HG03175 (cell line): ENCODE results near the gene EBLN2.

Experiments used
- ATAC-seq: cut with Tn5 transposase; IDR thresholded peaks from one replicate; pipeline ENCODE4 v1.9.1; 2021; ENCODE audit warnings: mild to moderate bottlenecking, moderate library complexity; ENCODE audit not compliant: unreplicated experiment

EBLN2 gene

DNA sequence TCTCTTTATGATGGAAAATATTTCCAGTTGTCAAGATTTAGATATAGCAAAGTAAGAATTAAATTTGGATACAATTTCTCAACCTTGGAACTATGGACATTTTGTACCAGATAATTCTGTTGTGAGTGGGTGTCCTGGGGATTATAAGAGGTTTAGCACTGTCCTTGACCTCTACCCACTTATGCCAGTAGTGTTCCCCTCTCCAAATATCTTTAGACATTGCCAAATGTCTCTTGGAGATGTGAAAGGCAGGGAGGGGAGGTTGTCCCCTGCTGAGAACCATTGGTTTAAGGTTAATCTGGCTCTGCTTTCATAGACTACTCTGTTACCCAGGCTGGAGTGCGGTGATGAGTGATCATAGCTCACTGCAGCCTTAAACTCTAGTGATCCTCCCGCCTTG is at the start of gene EBLN2:
Gene EBLN2, plus strand, starts transcription at position 244 of the 400 bp plus-strand sequence. CDS start 423 bp downstream, outside the sequence.
- no peak for ATAC-seq

DNA sequence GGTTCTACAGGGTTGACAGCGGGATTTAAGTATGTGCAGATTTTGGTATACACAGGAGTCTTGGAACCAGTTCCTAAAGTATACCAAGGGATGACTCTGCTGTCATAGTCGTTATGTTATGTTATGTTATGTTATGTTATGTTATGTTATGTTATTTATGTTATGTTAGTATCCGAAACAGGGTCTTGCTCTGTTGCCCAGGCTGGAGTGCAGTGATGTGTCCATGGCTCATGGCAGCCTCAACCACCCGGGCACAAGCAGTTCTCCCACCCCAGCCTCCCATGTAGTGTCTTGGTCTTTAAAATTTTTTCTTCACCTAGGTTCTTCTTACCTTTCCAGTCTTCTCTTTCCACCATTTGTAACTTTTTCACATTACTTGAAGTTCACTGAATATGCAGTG is 43.2 kb upstream of the EBLN2 start:
- ATAC-seq: no peak

DNA sequence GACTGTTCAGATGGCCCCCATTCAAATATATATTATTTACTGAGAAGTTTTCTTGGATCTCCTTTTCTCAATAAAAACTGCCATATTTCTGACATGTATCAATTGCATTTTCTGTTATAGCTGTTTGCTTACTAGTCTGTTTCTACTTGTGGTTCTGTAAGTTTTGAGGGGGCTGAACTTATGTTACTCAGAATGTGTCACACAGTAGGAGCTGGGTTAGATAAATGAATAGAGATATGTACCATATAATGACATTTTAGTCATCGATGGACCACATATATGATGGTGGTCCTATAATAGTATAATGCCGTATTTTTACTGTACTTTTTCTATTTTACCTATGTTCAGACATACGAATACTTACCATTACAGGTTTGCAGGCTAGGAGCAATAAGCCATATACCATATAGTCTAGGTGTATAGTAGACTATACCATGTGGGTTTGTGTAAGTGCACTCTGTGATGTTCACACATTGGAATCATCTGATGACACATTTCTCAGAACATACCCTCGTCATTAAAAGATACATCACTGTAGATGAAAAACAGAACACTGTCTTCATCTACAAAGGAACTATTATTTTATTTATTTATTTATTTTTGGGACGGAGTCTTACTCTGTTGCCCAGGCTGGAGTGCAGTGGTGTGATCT is 42.5 kb upstream of the EBLN2 start:
- ATAC-seq: no peak

DNA sequence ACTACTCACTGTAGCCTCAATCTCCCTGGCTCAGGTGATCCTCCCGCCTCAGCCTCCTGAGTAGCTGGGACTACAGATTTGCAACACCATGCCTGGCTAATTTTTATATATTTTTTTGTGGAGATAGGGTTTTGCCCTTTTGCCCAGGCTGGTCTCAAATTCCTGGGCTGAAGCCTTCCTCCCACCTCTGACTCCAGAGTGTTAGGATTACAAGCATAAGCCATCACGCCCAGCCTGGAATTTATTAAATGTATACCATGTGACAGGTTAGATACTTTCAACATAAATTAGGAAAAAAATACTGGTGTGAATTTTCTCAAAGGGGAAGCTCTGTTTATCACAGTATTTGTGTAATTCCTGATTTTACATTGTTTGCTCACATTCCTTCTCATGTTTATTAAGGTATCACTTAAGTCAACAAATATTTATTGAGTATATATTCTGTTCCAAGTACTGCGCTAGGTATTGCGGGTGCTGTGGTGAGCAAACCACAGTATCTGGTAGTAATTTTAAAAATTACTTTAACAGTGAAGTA is 40.1 kb upstream of the EBLN2 start:
- ATAC-seq: no peak

DNA sequence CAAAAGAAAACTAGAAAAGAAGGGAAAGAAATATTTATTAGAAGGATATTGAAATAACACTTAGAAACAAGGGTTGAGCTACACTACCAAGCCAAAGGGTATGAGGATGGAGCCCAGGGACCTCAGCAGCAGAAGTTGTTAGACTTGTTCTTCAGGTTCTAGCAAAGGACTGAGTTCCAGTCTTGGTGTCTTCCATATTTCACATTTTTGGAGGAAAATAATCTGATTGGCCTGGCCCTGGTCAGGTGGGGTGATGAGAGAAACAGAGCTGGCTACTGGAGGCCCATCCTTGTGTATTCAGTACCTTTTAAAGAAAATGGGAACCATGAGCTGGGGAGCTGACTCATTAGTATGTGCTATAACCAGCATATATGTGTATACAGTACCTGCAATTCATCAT is 36.6 kb upstream of the EBLN2 start:
- ATAC-seq: no peak

DNA sequence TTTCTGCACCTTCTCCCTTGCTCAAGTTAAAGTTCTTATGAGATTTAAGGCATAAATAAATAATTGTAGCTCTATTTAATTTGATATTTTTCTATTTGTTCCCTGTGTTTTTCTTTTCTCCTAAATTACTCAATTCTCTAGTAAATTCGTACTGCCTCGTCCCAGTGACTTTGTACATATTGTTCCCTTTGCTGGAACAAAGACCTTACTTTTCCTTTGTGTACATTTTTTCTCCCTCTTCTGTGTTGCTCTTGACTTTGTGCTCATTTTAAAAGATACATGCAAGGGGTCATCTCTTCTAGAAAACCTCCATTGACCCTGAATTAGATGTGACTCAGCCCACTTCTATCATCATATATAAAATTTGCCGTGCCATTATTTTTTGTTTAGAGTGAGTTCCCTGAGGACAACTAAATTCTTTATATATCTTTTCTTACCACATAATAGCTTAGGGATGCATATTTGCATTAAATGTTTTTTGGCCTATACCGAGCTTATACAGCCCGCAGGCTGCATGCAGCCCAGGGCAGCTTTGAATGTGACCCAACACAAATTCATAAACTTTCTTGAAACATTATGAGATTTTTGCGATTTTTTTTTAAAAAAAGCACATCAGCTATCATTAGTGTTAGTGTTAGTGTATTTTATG is 35.2 kb upstream of the EBLN2 start:
- no peak for ATAC-seq

DNA sequence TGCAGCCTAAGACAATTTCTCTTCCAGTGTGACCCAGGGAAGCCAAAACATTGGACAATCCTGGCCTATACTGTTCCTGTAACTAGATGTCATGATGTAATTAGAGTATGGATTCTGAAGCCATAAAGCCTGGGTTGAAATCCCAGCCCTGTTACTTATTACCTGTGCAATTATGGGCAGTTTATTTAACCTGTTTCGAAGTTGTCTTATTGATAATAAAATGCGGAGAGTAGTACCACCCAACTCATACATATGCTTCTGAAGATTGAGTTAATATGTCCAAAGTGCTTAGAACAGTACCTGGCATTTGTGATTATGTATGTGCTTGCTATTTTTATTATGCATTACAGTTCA is 34.7 kb upstream of the EBLN2 start:
- no peak for ATAC-seq

DNA sequence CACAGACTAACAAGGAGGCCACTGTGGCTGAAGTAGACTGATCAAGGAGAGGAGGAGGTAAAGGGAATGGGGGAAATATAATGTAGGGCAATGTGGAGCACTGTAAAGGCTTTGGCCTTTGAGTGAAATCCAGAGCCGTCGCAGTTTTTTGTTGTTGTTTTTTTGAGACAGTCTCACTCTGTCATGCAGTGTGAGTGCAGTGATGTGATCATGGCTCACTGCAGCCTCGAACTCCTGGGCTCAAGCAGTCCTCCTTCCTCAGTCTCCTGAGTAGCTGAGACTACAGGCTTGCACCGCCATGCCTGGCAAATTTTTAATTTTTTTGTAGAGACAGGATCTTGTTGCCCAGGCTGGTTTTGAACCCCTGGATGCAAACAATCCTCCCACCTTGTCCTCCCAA is 32.7 kb upstream of the EBLN2 start:
- no peak for ATAC-seq

DNA sequence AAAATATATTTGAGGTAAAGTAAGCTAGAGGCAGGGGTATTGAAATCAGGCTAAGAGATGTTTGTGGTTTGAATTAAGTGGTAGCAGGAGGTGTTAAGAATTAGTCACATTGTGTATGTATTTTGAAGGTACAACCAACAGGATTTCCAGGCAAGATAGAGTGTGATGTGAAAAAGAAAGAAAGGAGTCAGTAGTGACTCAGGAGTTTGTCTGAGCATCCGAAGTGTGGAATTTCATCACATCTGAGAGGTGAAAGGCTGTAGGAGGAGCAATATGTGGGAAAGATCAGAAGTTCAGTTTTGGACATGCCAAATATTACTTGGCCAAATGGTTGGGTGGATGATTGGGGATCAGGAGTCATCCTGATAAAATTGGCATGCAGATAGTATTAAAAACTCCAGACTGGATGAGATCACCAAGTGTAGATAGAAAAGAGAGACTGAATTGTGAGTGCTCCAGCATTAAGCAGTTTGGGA is 32.1 kb upstream of the EBLN2 start:
- no peak for ATAC-seq

DNA sequence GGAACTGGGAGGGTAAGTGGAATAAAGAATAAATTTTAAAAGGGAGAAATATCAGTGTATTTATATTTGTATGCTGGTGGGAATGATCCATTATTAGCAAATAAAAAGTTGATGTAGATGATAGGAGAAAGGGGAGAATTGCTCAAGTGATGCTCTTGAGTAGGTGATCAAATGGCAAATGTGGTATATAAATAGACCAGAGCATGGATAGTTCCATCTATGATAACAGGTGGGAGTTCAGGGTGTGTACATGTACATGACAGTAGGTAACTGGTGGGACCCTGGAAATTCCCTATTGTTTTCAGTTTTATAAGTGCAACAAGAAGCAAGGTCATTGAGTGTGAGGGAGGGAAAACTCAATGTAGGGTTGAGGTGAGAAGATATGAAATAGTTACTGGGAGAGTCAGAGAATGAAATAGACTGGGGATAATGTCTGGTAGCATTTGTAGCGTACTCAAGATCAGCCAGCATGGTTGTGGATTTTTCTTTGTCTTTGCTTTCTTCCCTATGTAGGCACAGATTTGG is 31.3 kb upstream of the EBLN2 start:
- no peak for ATAC-seq

DNA sequence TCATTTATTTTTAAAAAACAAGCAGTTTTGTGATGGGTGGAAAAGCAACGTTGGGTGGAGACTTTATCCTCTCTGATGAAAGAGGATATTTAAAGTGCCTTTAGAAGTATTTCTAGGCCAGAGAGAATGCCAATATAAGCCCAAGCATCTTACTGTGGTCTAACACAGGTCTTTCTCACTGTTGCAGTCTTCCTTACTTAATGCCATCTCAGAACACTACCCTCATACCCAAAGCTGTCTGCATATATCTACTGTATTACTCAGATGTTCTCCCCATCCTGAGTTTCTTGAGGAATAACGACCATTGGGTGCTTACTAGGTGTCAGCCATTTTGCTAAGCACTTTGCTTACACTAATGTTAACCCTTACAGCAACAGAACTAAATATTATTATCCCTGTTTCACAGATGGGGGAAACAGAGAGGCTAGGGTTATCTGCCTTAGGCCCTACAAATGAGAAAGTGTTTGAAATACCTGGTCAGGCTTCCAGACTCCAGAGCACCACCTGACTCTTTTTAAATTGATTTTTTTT is 29.8 kb upstream of the EBLN2 start:
- no peak for ATAC-seq

DNA sequence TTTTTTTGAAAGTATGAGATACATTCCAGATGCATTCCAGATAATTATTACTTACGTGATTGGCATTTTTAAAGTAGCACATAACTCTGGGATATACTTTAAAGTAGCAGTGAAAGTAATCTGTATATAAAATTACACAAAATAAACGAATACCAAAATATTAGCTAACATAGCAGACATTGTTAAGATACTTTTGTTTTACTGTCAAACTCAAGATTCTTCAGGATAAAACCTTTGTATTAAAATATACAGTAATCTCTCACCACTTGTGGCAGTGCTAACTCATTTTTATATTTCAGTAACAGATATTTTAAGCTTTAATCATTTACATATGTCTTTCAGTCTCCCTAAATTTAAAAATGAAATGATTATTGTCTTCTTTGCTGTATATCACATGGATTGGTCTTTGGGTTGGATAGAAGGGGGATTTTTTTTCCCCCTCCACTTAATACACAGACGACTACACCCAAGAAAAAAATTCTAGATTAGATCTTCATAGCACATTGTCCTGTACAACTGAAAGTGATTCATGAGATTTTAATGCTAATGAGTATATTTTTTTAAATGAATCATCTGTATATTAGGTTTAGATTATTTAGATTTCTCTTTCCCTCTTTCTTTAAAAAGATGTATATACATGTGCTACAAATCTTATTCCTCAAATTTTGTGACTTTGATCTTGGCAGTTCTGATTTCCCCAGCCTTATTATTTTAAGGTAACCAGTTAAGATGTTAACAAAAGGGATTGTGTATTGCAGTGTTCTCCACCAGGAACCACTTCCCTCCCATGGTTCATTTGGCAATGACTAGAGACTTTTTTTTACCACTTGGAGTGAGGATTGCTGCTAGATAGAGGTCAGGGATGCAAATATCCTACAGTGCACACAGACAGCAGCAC is 24.5 kb upstream of the EBLN2 start:
- no peak for ATAC-seq

DNA sequence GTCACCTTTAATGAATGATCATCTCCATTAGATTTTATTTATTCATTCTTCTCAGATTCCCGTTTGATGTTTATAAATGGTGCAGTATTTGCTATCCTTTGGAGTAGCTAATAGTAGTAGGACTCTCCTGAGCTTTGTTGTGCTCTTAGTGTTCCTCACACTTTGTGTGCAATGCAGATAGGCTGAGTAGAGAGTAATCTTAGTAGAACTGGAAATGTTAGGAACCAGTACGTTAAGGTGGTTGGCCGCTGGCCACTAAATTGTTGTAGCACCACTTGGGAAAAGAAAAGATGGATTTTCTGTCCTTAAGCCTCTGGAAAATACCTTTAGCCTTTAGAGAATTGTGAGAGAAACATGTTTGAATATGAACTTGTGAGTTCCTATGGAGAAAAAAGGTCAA is 19.9 kb upstream of the EBLN2 start:
- no peak for ATAC-seq

DNA sequence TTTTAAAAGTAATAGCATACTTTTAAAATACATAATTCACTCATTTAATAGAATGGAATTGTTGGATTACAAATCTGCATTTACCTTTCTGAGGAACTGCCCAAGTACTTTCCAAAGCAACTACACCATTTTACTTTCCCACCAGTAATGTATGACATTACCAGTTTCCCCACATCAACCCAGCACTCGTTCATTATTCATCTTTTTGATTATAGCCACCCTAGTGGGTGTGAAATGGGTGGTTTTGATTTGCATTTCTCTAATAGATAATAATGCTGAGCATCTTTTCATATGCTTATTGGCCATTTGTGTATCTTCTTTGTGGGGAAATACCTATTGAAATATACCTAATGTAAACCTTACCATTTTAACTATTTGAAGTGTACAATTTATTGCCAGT is 18.0 kb upstream of the EBLN2 start:
- ATAC-seq: no peak

DNA sequence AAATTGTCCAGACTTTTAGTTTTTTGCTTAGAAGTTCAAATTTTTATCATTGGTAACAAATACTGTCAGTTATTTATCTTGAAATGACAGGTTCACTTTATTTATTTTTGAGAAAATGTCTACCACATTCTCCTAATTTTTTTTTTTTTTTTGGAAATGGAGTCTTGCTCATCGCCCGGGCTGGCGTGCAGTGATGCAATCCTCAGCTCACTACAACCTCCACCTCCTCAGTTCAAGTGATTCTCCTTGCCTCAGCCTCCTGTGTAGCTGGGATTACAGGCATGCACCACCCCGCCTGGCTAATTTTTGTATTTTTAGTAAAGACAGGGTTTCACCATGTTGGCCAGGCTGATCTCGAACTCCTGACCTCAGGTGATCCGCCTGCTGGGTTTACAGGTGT is 16.1 kb upstream of the EBLN2 start:
- ATAC-seq: no peak

DNA sequence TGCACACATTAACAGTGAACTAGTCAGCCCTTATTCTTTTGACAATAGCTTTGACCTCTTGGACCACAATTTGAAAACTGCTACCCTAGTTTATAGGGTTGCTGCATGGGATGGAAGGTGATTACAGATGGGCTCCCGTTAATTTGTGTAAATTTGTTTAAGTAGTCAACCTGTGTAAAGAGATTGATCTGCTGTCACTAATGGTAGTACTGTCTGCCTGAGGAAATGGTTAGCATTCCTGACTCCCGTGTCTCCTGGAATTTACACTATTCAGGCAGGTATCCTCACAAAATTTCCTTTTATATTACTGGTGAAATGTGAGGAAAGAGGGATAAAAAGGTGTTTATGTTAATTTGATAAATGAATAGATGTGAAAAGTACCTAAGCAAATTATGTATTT is 15.3 kb upstream of the EBLN2 start:
- no peak for ATAC-seq

DNA sequence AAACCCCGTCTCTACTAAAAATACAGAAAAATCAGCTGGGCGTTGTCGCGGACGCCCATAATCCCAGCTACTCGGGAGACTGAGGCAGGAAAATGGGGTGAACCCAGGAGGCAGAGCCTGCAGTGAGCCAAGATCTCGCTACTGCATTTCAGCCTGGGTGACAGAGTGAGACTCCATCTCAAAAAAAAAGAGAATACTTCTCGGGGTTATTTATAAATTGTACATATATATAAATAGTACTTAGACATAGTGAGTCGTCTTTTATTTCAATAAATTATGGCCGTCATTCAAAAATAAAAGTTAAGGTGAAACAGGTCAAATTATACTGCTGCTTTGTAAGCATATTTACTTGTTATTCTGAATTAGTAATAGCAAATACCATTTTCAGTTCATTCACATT is 12.1 kb upstream of the EBLN2 start:
- no peak for ATAC-seq

DNA sequence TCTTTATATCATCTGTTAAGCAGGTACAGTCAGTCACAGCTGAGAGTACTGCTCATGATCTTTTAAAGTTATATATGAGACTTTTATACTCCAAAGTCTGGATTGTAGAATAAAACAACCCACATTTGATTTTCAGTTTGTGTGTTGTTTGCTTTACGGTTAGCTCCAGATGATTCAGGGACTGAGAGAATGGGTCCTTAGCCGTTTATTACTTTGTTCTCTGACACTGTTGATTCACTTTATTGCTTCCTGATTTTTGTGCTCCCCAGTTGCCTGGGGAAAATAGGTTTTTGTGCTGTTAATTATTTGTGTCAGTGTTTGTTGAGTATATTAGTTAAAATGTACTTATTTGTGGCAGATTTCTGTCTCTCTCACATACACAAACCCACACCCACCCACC is 8.6 kb upstream of the EBLN2 start:
- no peak for ATAC-seq

DNA sequence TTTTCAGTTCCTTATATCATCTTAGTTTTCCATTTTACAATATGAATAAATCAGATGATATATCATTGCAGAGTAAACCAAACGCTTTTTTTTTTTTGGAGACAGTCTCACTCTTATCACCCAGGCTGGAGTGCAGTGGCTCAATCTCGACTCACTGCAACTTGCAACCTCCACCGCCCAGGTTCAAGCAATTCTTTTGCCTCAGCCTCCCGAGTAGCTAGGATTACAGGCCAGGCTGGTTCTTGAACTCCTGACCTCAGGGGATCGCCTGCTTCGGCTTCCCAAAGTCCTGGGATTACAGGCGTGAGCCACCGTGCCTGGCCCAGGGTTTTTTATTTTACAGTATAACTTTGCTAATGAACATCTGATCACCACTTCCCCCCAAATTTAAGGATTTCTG is 5.9 kb upstream of the EBLN2 start:
- ATAC-seq: no peak

DNA sequence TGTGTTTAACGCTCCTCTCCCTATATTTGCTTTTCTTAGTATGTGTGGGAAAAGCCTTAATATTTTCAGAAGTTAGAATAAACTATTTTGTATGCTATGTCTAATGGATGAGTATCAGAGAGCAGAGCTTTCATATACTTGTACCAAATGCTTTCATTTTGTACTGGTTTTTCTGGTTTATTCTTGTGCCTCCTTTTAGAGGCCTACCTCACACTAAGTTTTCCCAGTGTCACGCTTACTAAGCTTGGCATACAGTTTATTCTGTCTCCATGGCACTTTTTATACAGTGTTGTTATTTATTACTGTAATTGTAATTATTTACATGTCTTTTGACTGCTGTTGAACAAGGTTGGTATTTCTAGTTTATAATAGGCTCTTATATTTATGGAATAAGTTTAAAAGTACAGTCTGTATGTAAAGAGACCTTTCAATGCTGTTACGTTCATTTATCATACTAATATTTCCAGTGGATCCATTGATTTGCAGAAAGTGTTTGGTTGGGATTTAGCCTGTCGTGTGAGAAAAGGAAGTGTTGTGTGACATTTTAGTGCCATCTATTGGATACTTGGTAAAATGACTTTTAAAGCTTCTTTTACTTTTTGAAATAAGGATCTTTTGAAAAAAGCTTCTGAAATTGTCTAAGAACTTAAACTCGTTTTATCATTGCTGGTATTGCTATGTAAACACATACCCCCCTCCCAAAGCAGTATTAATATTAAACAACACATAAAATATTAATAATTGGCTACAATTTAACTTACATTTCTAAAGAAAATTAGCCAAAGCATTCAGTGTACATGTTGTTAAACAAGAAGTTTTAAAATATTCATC is 5.2 kb upstream of the EBLN2 start:
- ATAC-seq: no peak
